Stomach (tissue), 4 donors: Measurements from ENCODE around the gene BMP7.

Source experiments
- POLR2A ChIP-seq, 4 donors: fragments of 450-650 bp; IDR thresholded peaks; one replicate each; pipeline ENCODE4 v1.6.1; 2016; ENCODE audit warnings: antibody characterized with exemption in 4 of 4, control low read depth in 2 of 4, mild to moderate bottlenecking in 1 of 4, moderate library complexity in 1 of 4
- POLR2AphosphoS5 ChIP-seq, 3 donors: sonication (generic); formaldehyde crosslinking; IDR thresholded peaks; one replicate each; pipeline ENCODE4 v1.6.1; 2016; ENCODE audit warnings: antibody characterized with exemption in 3 of 3
- TF ChIP-seq, protein P1 (sequence below), 7 experiments: fragments of 450-650 bp in 4 of 7; fragments of 200-600 bp in 3 of 7; sonication (generic) in 3 of 7; IDR thresholded peaks; one replicate each; pipeline ENCODE4 v1.5.1; 2016 to 2019; ENCODE audit warnings: antibody characterized with exemption in 7 of 7, control low read depth in 2 of 7, mild to moderate bottlenecking in 1 of 7

DNA sequence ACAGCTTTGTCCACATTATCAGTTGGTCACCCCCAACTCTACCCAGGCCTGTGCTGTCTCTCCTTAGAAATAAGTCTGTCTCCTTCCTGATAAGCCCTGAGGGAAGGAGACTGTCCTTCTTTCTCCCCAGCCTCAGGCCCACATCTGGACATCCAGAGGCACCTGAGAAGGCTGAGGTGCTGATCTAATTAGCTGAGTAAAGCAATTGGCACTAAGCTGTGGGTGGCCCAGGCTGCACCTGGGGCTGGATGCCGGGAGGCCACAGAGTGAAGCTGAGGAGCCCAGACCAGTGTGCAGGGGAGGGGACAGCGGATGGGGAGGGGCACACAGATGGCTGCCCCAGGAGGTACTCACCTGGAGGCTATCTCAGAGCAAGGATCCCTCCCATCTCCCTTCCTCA is 26.2 kb upstream of the BMP7 start:
- TF ChIP-seq, protein P1, sequence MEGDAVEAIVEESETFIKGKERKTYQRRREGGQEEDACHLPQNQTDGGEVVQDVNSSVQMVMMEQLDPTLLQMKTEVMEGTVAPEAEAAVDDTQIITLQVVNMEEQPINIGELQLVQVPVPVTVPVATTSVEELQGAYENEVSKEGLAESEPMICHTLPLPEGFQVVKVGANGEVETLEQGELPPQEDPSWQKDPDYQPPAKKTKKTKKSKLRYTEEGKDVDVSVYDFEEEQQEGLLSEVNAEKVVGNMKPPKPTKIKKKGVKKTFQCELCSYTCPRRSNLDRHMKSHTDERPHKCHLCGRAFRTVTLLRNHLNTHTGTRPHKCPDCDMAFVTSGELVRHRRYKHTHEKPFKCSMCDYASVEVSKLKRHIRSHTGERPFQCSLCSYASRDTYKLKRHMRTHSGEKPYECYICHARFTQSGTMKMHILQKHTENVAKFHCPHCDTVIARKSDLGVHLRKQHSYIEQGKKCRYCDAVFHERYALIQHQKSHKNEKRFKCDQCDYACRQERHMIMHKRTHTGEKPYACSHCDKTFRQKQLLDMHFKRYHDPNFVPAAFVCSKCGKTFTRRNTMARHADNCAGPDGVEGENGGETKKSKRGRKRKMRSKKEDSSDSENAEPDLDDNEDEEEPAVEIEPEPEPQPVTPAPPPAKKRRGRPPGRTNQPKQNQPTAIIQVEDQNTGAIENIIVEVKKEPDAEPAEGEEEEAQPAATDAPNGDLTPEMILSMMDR (IDR thresholded peaks at IDR 0.05), result no peak
- TF ChIP-seq POLR2A (IDR thresholded peaks at IDR 0.05) (no peak), POLR2AphosphoS5 (IDR thresholded peaks at IDR 0.05) (no peak)
